HG03439 (cell line): ENCODE data around the gene ACAT2.
"Not testable (repeated sequence)": the region's sequence is repeated elsewhere in the genome, so short reads cannot be mapped to it uniquely, and the experiment has no call there.

ENCODE experiments used
- ATAC-seq: cut with Tn5 transposase; IDR thresholded peaks from one replicate; pipeline ENCODE4 v1.9.1; 2021; ENCODE audit warnings: mild to moderate bottlenecking, moderate library complexity; ENCODE audit not compliant: unreplicated experiment

The ACAT2 gene

DNA sequence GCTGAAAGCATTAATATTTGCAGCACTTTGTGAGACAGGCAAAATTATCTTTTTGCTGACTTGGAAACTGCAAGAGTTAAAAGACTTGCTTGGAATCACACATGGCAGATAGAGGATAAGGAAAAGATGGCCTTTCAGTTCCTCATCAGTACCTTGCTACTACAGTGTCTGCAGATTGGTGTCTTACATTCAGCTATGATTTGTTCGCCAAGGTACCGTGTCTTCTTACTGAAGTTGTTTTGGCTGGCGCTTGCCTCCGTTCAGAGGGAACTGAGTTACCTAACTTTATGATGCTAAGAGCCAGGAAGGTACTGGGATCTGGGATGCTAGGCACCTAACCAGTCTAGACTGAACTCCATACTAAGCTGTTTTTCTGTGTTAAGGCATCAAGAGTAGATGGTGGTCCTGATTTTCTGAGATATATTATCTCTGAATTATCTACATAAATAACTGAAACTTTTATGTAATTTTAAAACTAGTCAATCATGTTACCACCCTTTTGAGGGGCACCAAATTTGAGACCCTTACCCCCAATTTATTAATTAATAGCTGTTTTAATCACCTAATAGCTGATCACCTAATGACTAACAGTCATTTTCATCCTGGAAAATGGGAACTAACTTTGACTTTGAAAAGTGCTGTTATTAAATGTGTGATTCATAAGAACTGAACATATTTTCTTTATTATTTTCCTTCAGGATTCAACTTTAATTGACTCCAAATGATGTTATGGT, 32.1 kb upstream of the ACAT2 start:
- no peak for ATAC-seq

DNA sequence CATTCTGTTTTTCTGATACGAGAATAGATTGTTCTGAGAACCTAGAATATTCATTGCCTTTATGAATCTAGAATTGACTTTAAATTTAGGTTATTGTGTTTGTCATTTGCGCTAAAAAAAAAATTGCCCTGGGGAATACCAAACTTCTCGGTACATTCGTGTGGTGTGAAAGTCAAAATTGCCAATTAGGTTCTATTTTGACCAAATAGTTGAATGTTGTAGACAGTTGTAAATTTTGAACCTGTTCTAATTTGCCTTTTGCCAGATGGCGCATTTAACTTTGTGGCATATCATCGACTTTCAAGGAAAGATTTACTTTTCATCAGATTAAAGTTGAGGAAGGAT, 31.5 kb upstream of the ACAT2 start:
- no peak for ATAC-seq

DNA sequence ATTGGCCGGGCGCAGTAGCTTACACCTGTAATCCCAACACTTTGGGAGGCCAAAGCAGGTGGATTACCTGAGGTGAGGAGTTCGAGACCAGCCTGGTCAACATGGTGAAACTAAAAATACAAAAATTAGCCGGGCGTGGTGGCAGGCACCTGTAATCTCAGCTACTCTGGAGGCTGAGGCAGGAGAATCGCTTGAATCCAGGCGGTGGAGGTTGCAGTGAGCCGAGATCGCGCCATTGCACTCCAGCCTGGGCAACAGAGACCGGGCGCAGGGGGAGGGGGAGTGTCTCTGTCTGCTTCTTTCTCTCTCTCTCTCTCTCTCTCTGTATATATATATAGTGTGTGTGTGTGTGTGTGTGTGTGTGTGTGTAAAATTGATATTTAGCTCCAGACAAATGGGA, 29.3 kb upstream of the ACAT2 start:
- ATAC-seq: not testable (repeated sequence)

DNA sequence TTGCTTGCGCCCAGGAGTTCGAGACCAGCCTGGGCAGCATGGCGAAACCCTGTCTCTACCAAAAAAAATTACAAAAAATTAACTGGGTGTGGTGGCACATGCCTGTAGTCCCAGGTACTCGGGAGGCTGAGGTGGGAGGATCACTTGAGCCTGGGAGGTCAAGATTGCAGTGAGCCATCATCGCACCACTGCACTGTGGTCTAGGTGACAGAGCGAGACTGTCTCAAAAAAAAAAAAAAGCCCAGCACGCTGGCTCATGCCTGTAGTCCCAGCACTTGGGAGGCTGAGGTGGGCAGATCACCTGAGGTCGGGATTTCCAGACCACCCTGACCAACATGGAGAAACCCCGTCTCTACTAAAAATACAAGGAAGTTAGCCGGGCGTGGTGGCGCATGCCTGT, 28.4 kb upstream of the ACAT2 start:
- not testable (repeated sequence) for ATAC-seq

DNA sequence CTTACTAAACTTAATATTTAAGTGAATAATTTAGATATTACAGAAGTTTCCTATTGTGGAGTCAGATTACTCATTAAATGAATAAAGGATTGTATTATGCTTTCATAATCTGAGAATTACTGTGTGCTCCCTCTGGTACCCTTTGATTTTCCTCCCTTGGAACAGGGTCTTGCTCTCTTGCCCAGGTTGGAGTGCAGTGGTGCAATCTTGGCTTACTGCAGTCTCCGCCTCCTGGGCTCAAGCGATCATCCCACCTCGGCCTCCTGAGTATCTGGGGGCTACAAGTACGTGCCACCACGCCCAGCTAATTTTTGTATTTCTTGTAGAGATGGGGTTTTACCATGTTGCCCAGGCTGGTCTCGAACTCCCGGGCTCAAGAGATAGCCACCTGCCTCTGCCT, 24.9 kb upstream of the ACAT2 start:
- no peak for ATAC-seq

DNA sequence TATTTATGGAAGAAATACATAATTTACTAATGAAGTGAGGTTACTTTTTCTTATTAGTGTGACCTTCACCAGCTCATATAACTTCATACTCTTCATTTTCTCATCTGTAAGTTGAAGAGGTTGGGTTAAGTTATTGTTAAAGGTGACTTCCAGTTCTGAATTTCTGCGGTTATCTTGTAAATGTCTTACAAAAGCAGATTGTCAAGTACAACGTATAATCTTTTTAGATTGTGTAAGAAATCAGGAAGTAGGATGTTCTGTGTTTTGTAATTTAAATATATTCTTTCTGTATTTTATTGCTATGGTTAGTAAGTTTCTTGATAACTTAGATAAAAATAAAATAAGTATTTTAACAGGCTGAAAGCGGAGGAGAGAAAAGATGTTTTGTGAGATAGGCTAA, 22.5 kb upstream of the ACAT2 start:
- ATAC-seq: no peak

DNA sequence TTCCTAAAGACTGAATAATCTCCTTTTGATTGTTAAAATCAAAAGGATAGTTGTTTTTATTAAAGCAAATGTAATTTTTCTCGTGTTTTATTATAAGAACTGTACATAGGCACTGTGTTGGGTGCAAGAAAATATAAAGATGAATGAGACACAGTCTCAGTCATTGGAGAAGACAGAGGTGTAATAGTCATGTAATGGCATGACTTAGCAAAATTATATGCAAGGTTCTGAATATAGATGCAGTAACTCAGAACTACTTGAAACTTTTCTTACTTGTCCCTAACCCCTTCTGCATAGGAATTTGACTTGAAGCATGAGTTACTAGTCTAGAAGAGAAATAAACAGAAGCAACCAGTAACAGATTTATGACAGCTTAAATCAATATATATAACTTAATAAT, 19.7 kb upstream of the ACAT2 start:
- no peak for ATAC-seq

DNA sequence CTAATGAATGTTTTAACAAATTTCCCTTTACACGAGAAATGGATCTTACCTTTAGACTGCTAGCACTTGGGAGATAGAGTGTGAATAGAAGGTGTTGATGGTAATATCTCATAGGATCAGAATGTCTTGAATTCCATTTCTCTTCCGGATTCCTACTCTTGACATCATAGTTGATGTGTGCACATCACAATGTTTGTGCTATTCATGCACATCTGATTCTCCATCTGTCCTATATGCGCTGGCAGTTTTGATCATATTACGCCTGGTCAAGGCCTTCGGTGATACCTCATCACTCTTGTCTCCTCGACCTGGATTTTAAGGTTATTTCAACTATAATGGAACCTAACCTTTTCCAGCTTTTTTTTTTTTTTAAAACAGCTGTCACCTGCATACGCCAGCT, 16.8 kb upstream of the ACAT2 start:
- ATAC-seq: no peak

DNA sequence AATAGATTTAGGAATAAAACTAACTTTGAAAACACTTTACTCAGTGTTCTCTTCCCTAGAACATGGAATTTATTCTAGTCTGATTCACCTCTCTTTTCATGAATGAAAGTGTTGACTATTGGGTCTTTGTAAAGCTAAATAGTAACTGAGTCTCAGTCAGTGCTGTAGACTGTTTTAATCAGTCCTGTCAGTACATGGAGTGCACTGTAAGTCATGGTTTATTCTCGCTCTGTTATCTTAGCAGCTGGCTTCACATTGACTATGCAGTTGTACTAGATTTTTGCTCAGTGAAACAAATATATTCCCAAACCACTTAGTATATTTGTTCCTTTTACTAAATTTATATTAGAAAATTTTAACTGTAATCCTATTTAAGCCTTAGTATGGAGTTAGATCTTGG, 15.1 kb upstream of the ACAT2 start:
- ATAC-seq: no peak

DNA sequence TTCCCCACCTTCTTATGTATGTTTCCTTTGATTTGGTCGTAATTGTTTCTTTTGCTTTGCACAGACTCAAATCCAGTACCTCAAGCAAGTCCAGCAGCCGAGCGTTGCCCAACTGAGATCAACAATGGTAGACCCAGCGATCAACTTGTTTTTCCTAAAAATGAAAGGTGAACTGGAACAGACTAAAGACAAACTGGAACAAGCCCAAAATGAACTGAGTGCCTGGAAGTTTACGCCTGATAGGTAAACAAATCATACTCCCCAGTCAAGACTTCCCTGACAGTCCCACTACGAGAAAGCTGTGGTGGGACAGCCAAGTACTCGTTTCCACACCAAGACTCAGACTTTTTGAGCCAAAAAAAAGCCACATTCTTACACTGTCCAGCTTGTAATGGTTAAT, 13.7 kb upstream of the ACAT2 start:
- not testable (repeated sequence) for ATAC-seq

DNA sequence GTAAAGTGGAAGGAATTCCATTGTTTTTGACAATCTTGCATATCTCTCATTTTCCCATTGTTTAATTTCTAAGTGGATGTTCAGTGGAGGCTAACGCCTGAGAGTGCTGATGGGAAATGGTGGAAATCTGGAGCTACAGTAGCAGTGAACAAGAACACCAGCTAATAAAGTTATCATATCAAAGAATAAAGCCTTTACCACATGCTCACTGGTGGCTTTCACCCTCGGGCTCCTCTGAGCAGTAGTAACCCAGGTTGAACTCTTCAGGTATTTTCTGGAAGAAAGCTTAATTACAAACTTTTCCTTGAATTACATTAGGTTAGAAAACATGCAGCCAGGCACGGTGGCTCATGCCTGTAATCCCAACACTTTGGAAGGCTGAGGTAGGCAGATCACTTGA, 10.4 kb upstream of the ACAT2 start:
- no peak for ATAC-seq

DNA sequence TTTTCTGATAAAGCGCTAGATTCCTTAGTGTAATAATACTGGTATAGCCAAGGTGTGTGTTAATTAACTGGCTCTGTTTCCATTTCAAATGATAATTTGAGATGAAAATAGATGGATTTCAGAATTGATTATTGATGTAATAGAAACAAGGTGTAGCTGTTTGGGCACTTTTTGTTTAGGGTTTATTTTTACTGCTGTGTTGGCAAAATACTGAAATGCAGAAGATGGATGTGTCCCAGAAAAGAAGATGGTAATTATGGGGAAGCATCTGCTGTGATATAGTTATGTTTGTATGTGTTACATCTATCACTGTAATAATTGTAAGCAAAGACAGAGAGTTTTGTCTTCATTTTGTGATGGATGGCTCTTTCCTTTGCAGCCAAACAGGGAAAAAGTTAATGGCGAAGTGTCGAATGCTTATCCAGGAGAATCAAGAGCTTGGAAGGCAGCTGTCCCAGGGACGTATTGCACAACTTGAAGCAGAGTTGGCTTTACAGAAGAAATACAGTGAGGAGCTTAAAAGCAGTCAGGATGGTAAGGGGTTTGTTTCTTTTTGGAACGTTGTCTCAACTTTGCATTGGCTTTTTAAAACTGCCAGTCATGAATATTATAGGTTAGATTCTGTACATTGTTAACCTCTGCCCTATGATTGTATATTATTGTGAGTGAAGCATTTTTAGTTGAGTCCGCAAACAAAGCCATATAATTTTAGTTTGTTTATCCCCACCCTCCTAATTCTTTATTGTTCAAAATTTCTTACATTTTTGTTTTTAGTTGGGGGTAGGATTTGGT, 8.6 kb upstream of the ACAT2 start:
- no peak for ATAC-seq

DNA sequence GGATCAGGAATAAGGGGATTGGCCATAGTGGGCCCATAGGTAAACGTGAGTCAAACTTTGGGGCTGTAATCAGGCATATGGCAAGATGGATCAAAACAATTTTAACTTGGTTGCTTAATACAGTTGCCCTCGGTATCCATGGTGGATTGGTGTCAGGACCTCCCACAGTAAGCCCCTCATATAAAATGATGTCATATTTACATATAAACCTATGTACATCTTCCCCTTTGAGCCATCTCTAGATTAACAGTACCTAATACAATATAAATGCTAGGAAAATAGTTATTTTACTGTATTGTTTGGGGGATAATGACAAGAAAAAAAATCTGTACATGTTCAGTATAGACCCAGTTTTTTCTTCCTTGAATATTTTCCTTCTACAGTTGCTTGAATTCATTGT, 7.4 kb upstream of the ACAT2 start:
- no peak for ATAC-seq

DNA sequence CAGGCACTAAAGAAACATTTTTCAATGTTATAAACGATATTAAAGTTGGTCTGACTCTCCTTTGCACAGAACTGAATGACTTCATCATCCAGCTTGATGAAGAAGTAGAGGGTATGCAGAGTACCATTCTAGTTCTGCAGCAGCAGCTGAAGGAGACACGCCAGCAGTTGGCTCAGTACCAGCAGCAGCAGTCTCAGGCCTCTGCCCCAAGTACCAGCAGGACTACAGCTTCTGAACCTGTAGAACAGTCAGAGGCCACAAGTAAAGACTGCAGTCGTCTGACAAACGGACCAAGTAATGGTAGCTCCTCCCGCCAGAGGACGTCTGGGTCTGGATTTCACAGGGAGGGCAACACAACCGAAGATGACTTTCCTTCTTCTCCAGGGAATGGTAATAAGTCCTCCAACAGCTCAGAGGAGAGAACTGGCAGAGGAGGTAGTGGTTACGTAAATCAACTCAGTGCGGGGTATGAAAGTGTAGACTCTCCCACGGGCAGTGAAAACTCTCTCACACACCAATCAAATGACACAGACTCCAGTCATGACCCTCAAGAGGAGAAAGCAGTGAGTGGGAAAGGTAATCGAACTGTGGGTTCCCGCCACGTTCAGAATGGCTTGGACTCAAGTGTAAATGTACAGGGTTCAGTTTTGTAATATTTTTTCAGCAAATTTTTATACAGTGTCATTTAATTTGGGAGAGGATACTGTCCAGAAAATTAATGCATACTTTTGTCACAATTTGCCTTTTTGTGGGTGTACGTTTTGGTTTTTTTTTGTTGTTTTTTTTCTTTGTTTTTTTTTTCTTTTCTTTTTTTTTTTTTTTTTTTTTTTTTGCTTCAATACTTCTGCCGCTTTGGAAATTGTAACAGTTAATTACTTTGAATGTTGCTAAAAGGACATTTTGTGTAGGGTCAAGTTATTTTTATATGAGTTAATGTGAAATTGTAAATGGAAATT, 6.6 kb upstream of the ACAT2 start:
- ATAC-seq: no peak

DNA sequence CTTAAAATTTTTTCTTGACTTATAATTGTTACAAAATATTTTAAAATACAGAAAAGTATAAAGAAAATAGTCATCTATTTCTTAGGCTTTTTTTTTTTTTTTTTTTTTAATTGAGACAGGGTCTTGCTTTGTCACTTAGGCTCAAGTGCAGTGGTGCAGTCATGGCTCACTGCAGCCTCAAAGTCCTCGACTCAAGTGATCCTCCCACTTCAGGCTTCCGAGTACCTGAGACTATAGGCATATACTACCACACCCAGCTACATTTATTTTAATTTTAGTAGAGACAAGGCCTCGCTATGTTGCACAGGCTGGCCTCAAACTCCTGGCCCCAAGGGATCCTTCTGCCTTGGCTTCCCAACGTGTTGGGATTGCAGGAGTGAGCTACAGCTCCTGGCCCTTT, 5.3 kb upstream of the ACAT2 start:
- no peak for ATAC-seq

DNA sequence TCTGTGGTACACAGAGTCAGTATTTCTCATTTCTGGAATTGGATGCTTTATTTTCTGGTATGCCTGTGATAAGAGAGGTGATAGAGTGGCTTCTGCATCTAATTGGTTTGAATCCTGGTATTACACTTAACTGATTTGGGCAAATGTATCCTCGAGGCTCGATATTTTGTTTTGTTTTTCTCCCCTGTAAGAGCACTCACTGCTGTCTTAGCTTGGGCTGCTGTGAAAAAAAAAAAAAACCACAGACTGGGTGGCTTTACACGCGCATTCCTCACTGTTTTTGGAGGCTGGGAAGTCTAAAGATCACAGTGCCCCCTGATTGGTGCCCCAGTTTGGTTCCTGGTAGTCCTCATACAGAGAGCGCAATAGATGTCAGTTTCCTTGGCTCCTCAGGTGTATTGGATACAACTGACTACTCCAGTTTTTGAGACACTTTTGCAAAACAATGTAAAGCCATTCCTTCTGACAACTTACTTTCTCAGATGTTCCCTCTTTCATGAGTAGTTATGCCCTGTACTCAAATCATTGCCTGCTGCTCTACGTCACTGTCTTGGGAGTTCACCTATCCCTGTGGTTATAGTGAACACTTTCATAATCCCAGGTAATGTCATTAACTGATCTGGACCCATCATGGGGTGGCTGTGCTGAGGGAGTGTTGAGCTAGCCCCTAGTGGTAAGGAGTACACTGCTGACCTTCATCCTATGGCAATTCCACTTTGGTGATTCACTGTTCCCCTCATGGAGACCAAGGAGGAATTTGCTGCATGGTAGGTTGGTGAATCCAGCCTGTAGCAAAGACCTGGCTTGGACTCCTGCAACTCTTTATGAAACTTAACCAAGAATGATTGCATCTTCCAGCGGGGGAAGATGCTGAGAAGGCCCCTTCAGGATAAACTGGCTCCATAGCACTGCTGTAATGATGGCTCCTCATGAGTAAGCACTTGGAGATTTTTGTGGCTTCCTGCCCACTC, 3.5 kb upstream of the ACAT2 start:
- no peak for ATAC-seq

DNA sequence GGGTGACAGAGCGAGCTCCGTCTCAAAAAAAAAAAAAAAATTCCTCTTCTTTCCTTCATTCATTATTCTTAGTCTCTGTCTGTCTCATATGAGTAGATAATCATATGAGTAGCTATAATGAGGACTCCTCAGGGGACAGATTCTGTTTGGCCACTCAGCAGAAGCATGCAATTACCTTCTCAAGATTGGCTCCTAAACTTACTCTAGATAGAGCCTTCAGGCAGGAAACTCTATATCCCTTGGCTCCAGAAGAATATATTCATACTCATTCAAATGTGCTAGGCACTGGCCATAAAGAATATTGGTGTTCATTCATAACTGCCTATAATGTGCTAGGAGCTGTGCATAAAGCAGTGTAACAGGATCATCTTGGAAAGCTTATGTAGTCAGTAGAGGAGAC, 2.2 kb upstream of the ACAT2 start:
- ATAC-seq: no peak

DNA sequence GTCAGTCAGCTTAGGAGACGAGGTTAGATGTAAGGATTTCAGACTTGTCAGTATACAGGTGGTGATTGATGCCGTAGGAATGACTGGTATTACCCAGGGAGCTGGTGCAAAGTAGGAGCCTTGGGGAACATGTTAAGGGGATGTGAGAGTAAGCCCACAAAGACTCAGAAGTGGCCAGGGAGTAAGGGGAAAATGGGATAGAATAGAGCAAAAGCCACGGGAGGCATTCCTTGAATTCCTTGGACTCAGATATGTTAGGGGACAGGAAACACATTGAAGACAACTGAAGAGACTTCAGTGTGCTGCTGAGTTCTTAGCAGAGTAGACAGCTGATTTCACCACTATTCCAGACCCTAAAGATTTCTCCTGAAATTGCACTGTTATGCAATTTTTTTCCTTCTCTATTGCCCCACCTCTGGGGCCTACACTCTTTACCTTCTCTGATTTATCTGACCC, 1.2 kb upstream of the ACAT2 start:
- ATAC-seq: no peak

DNA sequence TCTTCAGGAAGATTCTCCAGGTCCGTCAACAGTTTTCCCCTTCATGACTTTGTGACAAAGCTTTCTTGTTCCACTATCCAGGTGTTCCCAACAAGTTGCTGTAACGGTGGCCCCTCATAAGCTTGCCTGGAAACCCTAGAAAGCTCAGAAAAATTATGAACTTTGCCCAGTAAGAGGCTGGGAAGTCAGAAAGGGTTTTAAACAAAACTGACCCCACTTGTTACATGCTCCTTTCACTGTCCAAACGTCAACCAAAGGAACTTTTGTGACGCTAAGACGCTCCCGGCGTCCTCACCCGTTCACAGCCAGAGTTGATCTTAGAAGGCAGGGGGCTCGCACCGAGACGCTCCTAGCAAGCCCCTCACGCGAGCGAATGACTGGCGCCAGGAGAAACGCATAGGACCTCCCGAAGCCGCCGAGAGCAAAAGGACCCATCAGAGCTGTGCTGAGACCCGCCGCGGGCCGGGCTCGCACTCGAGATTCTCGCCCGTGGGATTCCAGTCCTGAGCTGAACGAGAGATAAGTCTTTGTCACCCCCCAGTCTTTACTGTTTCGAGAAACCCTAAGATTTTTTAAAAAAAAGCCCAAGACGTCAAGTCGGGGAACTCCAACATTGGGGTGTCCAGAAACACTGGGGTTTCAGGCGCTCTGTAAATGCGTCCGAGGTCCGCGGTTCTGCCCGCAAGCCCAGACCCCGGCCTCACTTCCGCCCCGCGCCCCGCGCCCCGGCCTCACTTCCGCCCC, 544 bp upstream of the ACAT2 start:
- ATAC-seq: no peak
